Activated CD4-positive, alpha-beta T cell treated with anti-CD3 and anti-CD28 coated beads, Interleukin-2, amount 10 ng/mL, durations not matched to agents 7 days and 5 days (primary cell): Measurements from ENCODE around the gene SEMA5B. TPM values are rescaled to one million over a fixed set of nuclear protein-coding genes. Genes with fewer than 3 reads are reported as not detected.

ENCODE experiments used
- total RNA-seq, 2 experiments: library from RNA; stranded (reverse); gene quantifications; one replicate each; pipeline ENCODE4 v1.2.3, GENCODE V29; 2021

The SEMA5B gene
- total RNA-seq, 2 experiments from 2014 or later: not detected

Other genes starting within 250 kb of the SEMA5B start
- gene HSPBAP1, start 233.9 kb downstream of the SEMA5B start, total RNA-seq: 1 to 10 TPM; 7.5 to 8.3 TPM
- 1 to 10 TPM; 3.0 to 3.3 TPM for gene SLC49A4, start 232.7 kb downstream of the SEMA5B start, total RNA-seq
- gene PDIA5, start 39.3 kb upstream of the SEMA5B start, total RNA-seq: 10 to 100 TPM; 10.5 to 12.3 TPM
- 10 to 100 TPM; 13.8 to 15.8 TPM for gene SEC22A, start 174.2 kb upstream of the SEMA5B start, total RNA-seq